ENCODE data around the gene SLC38A10. TPM values are rescaled to one million over a fixed set of nuclear protein-coding genes. Genes with fewer than 3 reads are reported as not detected.

Gene SLC38A10
- total and polyA plus RNA-seq, 3 experiments from 2014 or later, result 49.0 to 71.1 (median 51.0) TPM

GRCh38 chr17:81260171-81260570 is 34.9 kb downstream of the SLC38A10 start:
- H3K4me3 ChIP-seq (ENCODE audit: low read length), result no peak overlapping the region
- POLR2A ChIA-PET, result no interaction called here

GRCh38 chr17:81259058-81259605 is 36.0 kb downstream of the SLC38A10 start:
- CTCF ChIA-PET, result no interaction called here
- H3K36me3 ChIP-seq (ENCODE audit: insufficient read depth, low read length), result no peaks in the 10 kb centered on the region

More at GRCh38 chr17:81260171-81260570, 34.9 kb downstream of the SLC38A10 start:
- Histone ChIP-seq H3K27me3 (ENCODE audit: insufficient read depth, low read length, poor library complexity, severe bottlenecking) (no peaks in the 10 kb centered on the region), H3K9me3 (ENCODE audit: low read length) (no peaks in the 10 kb centered on the region), H3K27ac (ENCODE audit: low read depth, low read length) (no peak overlapping the region), H3K4me1 (ENCODE audit: insufficient read depth, low read length) (no peaks in the 10 kb centered on the region), H3K36me3 (ENCODE audit: insufficient read depth, low read length) (no peaks in the 10 kb centered on the region)
- no peak for DNase-seq
- H3K27me3 Mint-ChIP-seq, result no peaks in the 10 kb centered on the region
- H3K4me1 Mint-ChIP-seq, result no peaks in the 10 kb centered on the region
- H3K9me3 Mint-ChIP-seq, result no peaks in the 10 kb centered on the region
- H3K36me3 Mint-ChIP-seq, result peaks cover 0 to 79% (median 0%) of the 10 kb centered on the region in 3 donors
- no peak overlapping the region for H3K4me3 Mint-ChIP-seq
- CTCF ChIA-PET, result no interaction called here
- no peak overlapping the region for H3K27ac Mint-ChIP-seq

GRCh38 chr17:81258292-81258691 is 36.8 kb downstream of the SLC38A10 start:
- H3K27me3 Mint-ChIP-seq, result no peaks in the 10 kb centered on the region
- H3K4me3 ChIP-seq (ENCODE audit: low read length), result no peak overlapping the region
- no peaks in the 10 kb centered on the region for H3K27me3 ChIP-seq (ENCODE audit: insufficient read depth, low read length, poor library complexity, severe bottlenecking)
- no peak overlapping the region for H3K27ac ChIP-seq (ENCODE audit: low read depth, low read length)
- H3K27ac Mint-ChIP-seq, result peak overlapping the region in 1 of 8 donors; percentile 91
- no peaks in the 10 kb centered on the region for H3K9me3 ChIP-seq (ENCODE audit: low read length)
- ChIA-PET POLR2A (no interaction called here), CTCF (no interaction called here)
- H3K4me1 Mint-ChIP-seq, result peaks cover 6 to 8% (median 6%) of the 10 kb centered on the region in 3 donors
- H3K4me1 ChIP-seq (ENCODE audit: insufficient read depth, low read length), result no peaks in the 10 kb centered on the region
- peaks cover under 1 to 72% (median 6%) of the 10 kb centered on the region in 3 donors for H3K36me3 Mint-ChIP-seq
- H3K36me3 ChIP-seq (ENCODE audit: insufficient read depth, low read length), result no peaks in the 10 kb centered on the region
- no peak overlapping the region for H3K4me3 Mint-ChIP-seq
- no peak for DNase-seq
- no peaks in the 10 kb centered on the region for H3K9me3 Mint-ChIP-seq

More at GRCh38 chr17:81259058-81259605, 36.0 kb downstream of the SLC38A10 start:
- H3K4me1 Mint-ChIP-seq, result no peaks in the 10 kb centered on the region
- POLR2A ChIA-PET, result interaction anchor here (0.6 kb wide), 1 partner anchor 1477 kb away, joined by 3 read pairs; no protein-coding TSS in a partner anchor
- H3K27ac ChIP-seq (ENCODE audit: low read depth, low read length), result no peak overlapping the region
- H3K9me3 ChIP-seq (ENCODE audit: low read length), result no peaks in the 10 kb centered on the region
- no peak overlapping the region for H3K4me3 Mint-ChIP-seq
- no peaks in the 10 kb centered on the region for H3K27me3 Mint-ChIP-seq
- no peak overlapping the region for H3K4me3 ChIP-seq (ENCODE audit: low read length)
- peaks cover 0 to 75% (median 0%) of the 10 kb centered on the region in 3 donors for H3K36me3 Mint-ChIP-seq
- DNase-seq, result no peak
- H3K27ac Mint-ChIP-seq, result no peak overlapping the region
- H3K27me3 ChIP-seq (ENCODE audit: insufficient read depth, low read length, poor library complexity, severe bottlenecking), result no peaks in the 10 kb centered on the region
- H3K9me3 Mint-ChIP-seq, result no peaks in the 10 kb centered on the region
- no peaks in the 10 kb centered on the region for H3K4me1 ChIP-seq (ENCODE audit: insufficient read depth, low read length)

- no peaks in the 10 kb centered on the region for H3K36me3 ChIP-seq (ENCODE audit: insufficient read depth, low read length)
- H3K9me3 ChIP-seq (ENCODE audit: low read length), result no peaks in the 10 kb centered on the region
- no peak overlapping the region for H3K4me3 ChIP-seq (ENCODE audit: low read length)
- Mint-ChIP-seq H3K4me3 (no peak overlapping the region), H3K4me1 (peaks cover 9 to 11% (median 10%) of the 10 kb centered on the region in 3 donors), H3K27me3 (no peaks in the 10 kb centered on the region), H3K36me3 (peaks cover 3 to 72% (median 9%) of the 10 kb centered on the region in 3 donors), H3K27ac (peak overlapping the region in 1 of 8 donors; percentile 52), H3K9me3 (no peaks in the 10 kb centered on the region)
- no peak overlapping the region for H3K27ac ChIP-seq (ENCODE audit: low read depth, low read length)
- POLR2A ChIA-PET, result no interaction called here
- CTCF ChIA-PET, result interaction anchor here (5.3 kb wide), 1 partner anchor 227 kb away, joined by 40 read pairs; no protein-coding TSS in a partner anchor
- H3K4me1 ChIP-seq (ENCODE audit: insufficient read depth, low read length), result no peaks in the 10 kb centered on the region
- no peaks in the 10 kb centered on the region for H3K27me3 ChIP-seq (ENCODE audit: insufficient read depth, low read length, poor library complexity, severe bottlenecking)
- no peak for DNase-seq
Measured at GRCh38 chr17:81257533-81257932, 37.6 kb downstream of the SLC38A10 start.

DNA sequence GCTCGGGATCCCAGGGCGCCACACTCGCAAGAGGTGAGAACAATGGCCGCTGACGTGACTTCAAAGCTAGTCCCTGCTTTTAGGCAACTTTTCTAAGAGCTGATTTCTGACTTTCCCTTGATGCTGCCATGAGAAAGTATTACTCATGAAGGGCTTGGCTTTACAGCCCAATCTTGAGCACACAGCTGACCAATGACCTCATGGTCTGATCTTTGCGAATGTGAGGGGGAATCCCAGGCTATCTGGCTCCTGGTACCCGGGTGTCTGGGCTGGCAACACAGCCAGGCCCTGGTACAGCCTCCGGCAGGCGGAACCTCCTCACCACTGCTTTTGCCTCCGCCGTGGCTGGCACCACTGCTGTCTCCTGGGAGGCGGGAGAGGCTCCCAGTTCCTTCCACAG is 38.5 kb downstream of the SLC38A10 start:
- peaks cover 0 to 2% of the 10 kb centered on the region in 2 donors for H3K27me3 Mint-ChIP-seq
- H3K9me3 Mint-ChIP-seq, result no peaks in the 10 kb centered on the region
- Histone ChIP-seq H3K4me3 (ENCODE audit: low read length) (no peak overlapping the region), H3K4me1 (ENCODE audit: insufficient read depth, low read length) (no peaks in the 10 kb centered on the region), H3K27ac (ENCODE audit: low read depth, low read length) (no peak overlapping the region), H3K36me3 (ENCODE audit: insufficient read depth, low read length) (peaks cover 5% of the 10 kb centered on the region), H3K27me3 (ENCODE audit: insufficient read depth, low read length, poor library complexity, severe bottlenecking) (no peaks in the 10 kb centered on the region), H3K9me3 (ENCODE audit: low read length) (no peaks in the 10 kb centered on the region)
- CTCF ChIA-PET, result interaction anchor here (5.3 kb wide), 1 partner anchor 228 kb away, joined by 40 read pairs; no protein-coding TSS in a partner anchor
- H3K27ac Mint-ChIP-seq, result peak overlapping the region in 1 of 8 donors; percentile 32
- H3K4me1 Mint-ChIP-seq, result peaks cover 9 to 11% (median 10%) of the 10 kb centered on the region in 3 donors
- POLR2A ChIA-PET, result no interaction called here
- H3K36me3 Mint-ChIP-seq, result peaks cover 3 to 72% (median 9%) of the 10 kb centered on the region in 3 donors
- no peak for DNase-seq
- H3K4me3 Mint-ChIP-seq, result no peak overlapping the region

GRCh38 chr17:81254955-81255717 is 40.0 kb downstream of the SLC38A10 start:
- H3K36me3 ChIP-seq (ENCODE audit: insufficient read depth, low read length), result peaks cover 7% of the 10 kb centered on the region
- Mint-ChIP-seq H3K4me1 (peaks cover 9 to 11% (median 10%) of the 10 kb centered on the region in 3 donors), H3K4me3 (no peak overlapping the region), H3K27ac (no peak overlapping the region), H3K9me3 (no peaks in the 10 kb centered on the region), H3K27me3 (peaks cover 0 to 2% of the 10 kb centered on the region in 2 donors), H3K36me3 (peaks cover 3 to 72% (median 11%) of the 10 kb centered on the region in 3 donors)
- POLR2A ChIA-PET, result no interaction called here
- H3K4me3 ChIP-seq (ENCODE audit: low read length), result no peak overlapping the region
- CTCF ChIA-PET, result interaction anchor here (5.3 kb wide), 1 partner anchor 230 kb away, joined by 40 read pairs; no protein-coding TSS in a partner anchor
- no peaks in the 10 kb centered on the region for H3K9me3 ChIP-seq (ENCODE audit: low read length)
- H3K4me1 ChIP-seq (ENCODE audit: insufficient read depth, low read length), result no peaks in the 10 kb centered on the region
- no peak overlapping the region for H3K27ac ChIP-seq (ENCODE audit: low read depth, low read length)
- H3K27me3 ChIP-seq (ENCODE audit: insufficient read depth, low read length, poor library complexity, severe bottlenecking), result no peaks in the 10 kb centered on the region
- DNase-seq, result no peak

DNA sequence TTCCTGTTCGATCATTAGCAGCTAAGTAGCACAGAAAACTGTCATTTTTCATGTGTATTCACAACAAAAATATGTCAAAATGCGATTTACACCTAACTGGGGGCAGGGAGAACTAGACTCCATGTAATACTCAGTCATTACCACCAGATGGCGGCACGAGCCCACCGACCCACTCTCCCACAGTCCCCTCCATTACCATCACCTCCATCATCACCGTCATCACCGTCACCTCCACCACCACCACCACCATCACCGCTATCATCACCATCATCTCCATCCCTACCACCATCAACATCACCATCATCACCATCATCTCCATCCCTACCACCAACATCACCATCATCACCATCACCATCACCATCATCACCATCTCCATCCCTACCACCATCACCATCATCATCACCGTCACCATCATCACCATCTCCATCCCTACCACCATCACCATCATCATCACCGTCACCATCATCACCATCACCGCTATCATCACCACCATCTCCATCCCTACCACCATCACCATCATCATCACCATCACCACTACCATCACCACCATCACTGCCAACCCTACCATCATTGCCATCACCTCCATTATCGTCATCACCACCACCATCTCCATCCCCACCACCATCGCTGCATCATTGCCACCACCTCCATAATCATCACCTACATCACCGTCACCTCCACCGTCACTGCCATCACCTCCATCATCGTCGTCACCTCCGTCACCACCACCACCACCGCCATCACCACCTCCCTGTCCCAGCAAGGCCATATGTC is 41.6 kb downstream of the SLC38A10 start:
- Histone ChIP-seq H3K4me1 (ENCODE audit: insufficient read depth, low read length) (no peaks in the 10 kb centered on the region), H3K27ac (ENCODE audit: low read depth, low read length) (no peak overlapping the region), H3K9me3 (ENCODE audit: low read length) (no peaks in the 10 kb centered on the region), H3K27me3 (ENCODE audit: insufficient read depth, low read length, poor library complexity, severe bottlenecking) (no peaks in the 10 kb centered on the region), H3K4me3 (ENCODE audit: low read length) (no peak overlapping the region), H3K36me3 (ENCODE audit: insufficient read depth, low read length) (peaks cover 11% of the 10 kb centered on the region)
- ChIA-PET CTCF (interaction anchor here (0.9 to 5.3 kb wide), 7 partner anchors 25 to 648 kb away, joined by 3 to 40 read pairs (median 4); partner anchors contain the start of gene SLC38A10), POLR2A (no interaction called here)
- Mint-ChIP-seq H3K4me1 (peaks cover 9 to 11% (median 10%) of the 10 kb centered on the region in 3 donors), H3K9me3 (no peaks in the 10 kb centered on the region), H3K27ac (peak overlapping the region in 6 of 8 donors; percentile 7 to 87 (median 58)), H3K36me3 (peaks cover 3 to 60% (median 11%) of the 10 kb centered on the region in 3 donors), H3K27me3 (peaks cover 0 to 2% of the 10 kb centered on the region in 2 donors), H3K4me3 (peak overlapping the region in 1 of 7 donors; percentile 2)
- peak; percentile 31 to 68 (median 52) for DNase-seq
